Neural cell (in vitro differentiated cells): ENCODE results near the gene HLA-DRB1. TPM values are rescaled to one million over a fixed set of nuclear protein-coding genes. Genes with fewer than 3 reads are reported as not detected.

ENCODE experiments used
- H2AFZ ChIP-seq: fragments of 200-600, 300-800 bp; sonication (generic), shearing (Covaris generic); 2 replicates; pipeline ENCODE4 v1.6.0; 2014; ENCODE audit warnings: low read depth, mild to moderate bottlenecking, antibody characterized with exemption, low read length, moderate library complexity
- H3F3A ChIP-seq: fragments of 200-600 bp; shearing (Covaris generic); 2 replicates; pipeline ENCODE4 v1.6.1; 2016; ENCODE audit warnings: mild to moderate bottlenecking, moderate library complexity, mixed read lengths, antibody characterized with exemption, low read length; ENCODE audit not compliant: insufficient read depth, poor library complexity, severe bottlenecking
- H3K27ac ChIP-seq: fragments of 200-600, 300-800 bp; sonication (generic), shearing (Covaris generic); 2 replicates; pipeline ENCODE4 v1.5.1; 2014; ENCODE audit warnings: mild to moderate bottlenecking, low read length, moderate library complexity
- H3K27me3 ChIP-seq: fragments of 300-800, 200-600 bp; sonication (generic), shearing (Covaris generic); 2 replicates; pipeline ENCODE4 v1.6.0; 2014; ENCODE audit warnings: mild to moderate bottlenecking, low read depth, low read length, moderate library complexity; ENCODE audit not compliant: insufficient read depth
- H3K36me3 ChIP-seq: fragments of 300-800, 200-600 bp; sonication (generic), shearing (Covaris generic); 2 replicates; pipeline ENCODE4 v1.5.1; 2014; ENCODE audit warnings: mild to moderate bottlenecking, antibody characterized with exemption, low read length, moderate library complexity; ENCODE audit not compliant: insufficient read depth
- H3K4me2 ChIP-seq: fragments of 300-800, 200-600 bp; sonication (generic), shearing (Covaris generic); 2 replicates; pipeline ENCODE4 v1.6.0; 2014; ENCODE audit warnings: mild to moderate bottlenecking, low read length
- H3K4me3 ChIP-seq: fragments of 300-800, 200-600 bp; sonication (generic), shearing (Covaris generic); 2 replicates; pipeline ENCODE4 v1.5.1; 2014; ENCODE audit warnings: mild to moderate bottlenecking, low read length, moderate library complexity
- H3K79me2 ChIP-seq: fragments of 200-600 bp; shearing (Covaris generic); replicated peaks from 2 replicates; pipeline ENCODE4 v1.6.0; 2014; ENCODE audit warnings: mild to moderate bottlenecking, low read length, moderate library complexity; ENCODE audit not compliant: insufficient read depth
- H3K9ac ChIP-seq: fragments of 300-800, 200-600 bp; sonication (generic), shearing (Covaris generic); 2 replicates; pipeline ENCODE4 v1.6.1; 2016; ENCODE audit warnings: mild to moderate bottlenecking, low read length, mixed read lengths
- H3K9me2 ChIP-seq: fragments of 200-600 bp; shearing (Covaris generic); 2 replicates; pipeline ENCODE4 v1.6.1; 2016; ENCODE audit warnings: mild to moderate bottlenecking, low read length, mixed read lengths; ENCODE audit not compliant: insufficient read depth
- H3K9me3 ChIP-seq: fragments of 200-600, 300-800 bp; sonication (generic), shearing (Covaris generic); 2 replicates; pipeline ENCODE4 v1.6.1; 2016; ENCODE audit warnings: mild to moderate bottlenecking, mixed run types, low read length, moderate library complexity, mixed read lengths
- H4K20me1 ChIP-seq: fragments of 200-600 bp; shearing (Covaris generic); 2 replicates; pipeline ENCODE4 v1.6.1; 2016; ENCODE audit warnings: mild to moderate bottlenecking, mixed run types; ENCODE audit not compliant: insufficient read depth
- CTCF ChIP-seq: fragments of 450-650 bp; IDR thresholded peaks from 2 replicates; pipeline ENCODE4 v1.5.1; 2014; ENCODE audit warnings: antibody characterized with exemption, mild to moderate bottlenecking, moderate library complexity; ENCODE audit not compliant: poor library complexity, severe bottlenecking
- EP300 ChIP-seq: fragments of 450-650 bp; conservative IDR thresholded peaks from 2 replicates; pipeline ENCODE4 v1.6.1; 2014; ENCODE audit warnings: antibody characterized with exemption, mild to moderate bottlenecking, moderate library complexity; ENCODE audit not compliant: poor library complexity, severe bottlenecking
- EZH2 ChIP-seq: fragments of 200-600, 300-800 bp; shearing (Covaris generic), sonication (generic); IDR thresholded peaks from 2 replicates; pipeline ENCODE4 v1.6.1; 2014; ENCODE audit warnings: antibody characterized with exemption, low read length, borderline replicate concordance, mild to moderate bottlenecking; ENCODE audit not compliant: insufficient read depth, poor library complexity, severe bottlenecking
- MXI1 ChIP-seq: fragments of 450-650 bp; conservative IDR thresholded peaks from 2 replicates; pipeline ENCODE4 v1.6.1; 2014; ENCODE audit warnings: antibody characterized with exemption, mild to moderate bottlenecking; ENCODE audit not compliant: poor library complexity, severe bottlenecking
- POLR2AphosphoS5 ChIP-seq: IDR thresholded peaks from 2 replicates; pipeline ENCODE4 v1.6.1; 2012
- RAD21 ChIP-seq: fragments of 450-650 bp; conservative IDR thresholded peaks from 2 replicates; pipeline ENCODE4 v1.6.1; 2014; ENCODE audit warnings: antibody characterized with exemption, mild to moderate bottlenecking, moderate library complexity
- REST ChIP-seq: IDR thresholded peaks from 2 replicates; pipeline ENCODE4 v1.6.1; 2012; ENCODE audit warnings: borderline replicate concordance
- SMC3 ChIP-seq: fragments of 450-650 bp; conservative IDR thresholded peaks from 2 replicates; pipeline ENCODE4 v1.6.1; 2014; ENCODE audit warnings: antibody characterized with exemption, mild to moderate bottlenecking, moderate library complexity; ENCODE audit not compliant: poor library complexity
- TAF1 ChIP-seq: IDR thresholded peaks from 2 replicates; pipeline ENCODE4 v1.6.1; 2012; ENCODE audit warnings: low read depth
- polyA plus RNA-seq: library from polyadenylated mRNA; depleted of rRNA; stranded (reverse); fragments of >200 nt; gene quantifications from 2 replicates; pipeline ENCODE4 v1.2.3, GENCODE V29; 2014

Gene HLA-DRB1
- polyA plus RNA-seq, 1 donor from 2014 or later: not detected

GRCh38 chr6:32565511-32565910 lies 24.1 kb downstream of the HLA-DRB1 start:
- H2AFZ ChIP-seq: no peak overlapping the region
- no peaks in the 10 kb centered on the region for H3K9me3 ChIP-seq
- H4K20me1 ChIP-seq: no peaks in the 10 kb centered on the region
- no peak overlapping the region for H3K9ac ChIP-seq
- H3K27me3 ChIP-seq: no peaks in the 10 kb centered on the region
- no peaks in the 10 kb centered on the region for H3K9me2 ChIP-seq
- no peaks in the 10 kb centered on the region for H3K36me3 ChIP-seq
- no peaks in the 10 kb centered on the region for H3K79me2 ChIP-seq
- TF ChIP-seq EZH2 (no peak), RAD21 (no peak), POLR2AphosphoS5 (no peak), SMC3 (no peak), CTCF (no peak), REST (no peak), MXI1 (no peak), TAF1 (no peak)
- no peaks in the 10 kb centered on the region for H3F3A ChIP-seq
- H3K4me3 ChIP-seq: no peak overlapping the region
- H3K27ac ChIP-seq: no peak overlapping the region
- no peak overlapping the region for H3K4me2 ChIP-seq

GRCh38 chr6:32562940-32563339 lies 26.7 kb downstream of the HLA-DRB1 start:
- Histone ChIP-seq H2AFZ (no peak overlapping the region), H3K9me2 (no peaks in the 10 kb centered on the region), H3K9ac (no peak overlapping the region), H3K4me2 (no peak overlapping the region), H3K36me3 (no peaks in the 10 kb centered on the region), H3K27ac (no peak overlapping the region), H3K27me3 (no peaks in the 10 kb centered on the region), H3K9me3 (no peaks in the 10 kb centered on the region), H3K4me3 (no peak overlapping the region), H3F3A (no peaks in the 10 kb centered on the region), H3K79me2 (no peaks in the 10 kb centered on the region), H4K20me1 (no peaks in the 10 kb centered on the region)
- no peak for TF ChIP-seq TAF1
- no peak for TF ChIP-seq EZH2
- no peak for TF ChIP-seq RAD21
- TF ChIP-seq POLR2AphosphoS5: no peak
- no peak for TF ChIP-seq REST
- no peak for TF ChIP-seq EP300
- no peak for TF ChIP-seq MXI1
- TF ChIP-seq SMC3: no peak
- TF ChIP-seq CTCF: no peak
